GM23338 (cell line): ENCODE measurements around the gene LRRC40. TPM values are rescaled to one million over a fixed set of nuclear protein-coding genes. Genes with fewer than 3 reads are reported as not detected.

ENCODE experiments used
- ATAC-seq: fragments of 200-7000 bp; cut with Tn5 transposase; 3 replicates; pipeline ENCODE4 v1.9.1; 2020
- DNase-seq: peaks from one replicate; pipeline ENCODE4 v3.0.0-alpha.2; 2015; ENCODE audit warnings: low spot score
- H2AFZ ChIP-seq: fragments of 200-600 bp; sonication (generic); 2 replicates; pipeline ENCODE4 v1.8.0; 2016; ENCODE audit warnings: antibody characterized with exemption, mild to moderate bottlenecking, moderate library complexity
- H3F3A ChIP-seq: fragments of 200-600 bp; sonication (generic); replicated peaks from 2 replicates; pipeline ENCODE4 v1.8.0; 2017; ENCODE audit warnings: antibody characterized with exemption, mixed run types, low read depth
- H3K27ac ChIP-seq: fragments of 200-600 bp; sonication (generic); 2 replicates; pipeline ENCODE4 v1.6.1; 2016; ENCODE audit warnings: low read depth
- H3K27me3 ChIP-seq: fragments of 200-600 bp; sonication (generic); 2 replicates; pipeline ENCODE4 v1.8.0; 2016; ENCODE audit warnings: mild to moderate bottlenecking, mixed run types, moderate library complexity; ENCODE audit not compliant: insufficient read depth
- H3K36me3 ChIP-seq: fragments of 200-600 bp; sonication (generic); 2 replicates; pipeline ENCODE4 v1.8.0; 2016; ENCODE audit warnings: mild to moderate bottlenecking; ENCODE audit not compliant: insufficient read depth
- H3K4me1 ChIP-seq: fragments of 200-600 bp; sonication (generic); 2 replicates; pipeline ENCODE4 v1.8.0; 2016; ENCODE audit warnings: mild to moderate bottlenecking, moderate library complexity; ENCODE audit not compliant: insufficient read depth
- H3K4me2 ChIP-seq: fragments of 200-600 bp; sonication (generic); 2 replicates; pipeline ENCODE4 v1.7.1; 2017; ENCODE audit warnings: mixed run types
- H3K4me3 ChIP-seq: fragments of 200-600 bp; sonication (generic); 2 replicates; pipeline ENCODE4 v1.6.1; 2016; ENCODE audit warnings: mixed run types
- H3K79me2 ChIP-seq: fragments of 200-600 bp; sonication (generic); replicated peaks from 2 replicates; pipeline ENCODE4 v1.8.0; 2017; ENCODE audit warnings: mild to moderate bottlenecking; ENCODE audit not compliant: insufficient read depth
- H3K9me2 ChIP-seq: fragments of 200-600 bp; sonication (generic); 2 replicates; pipeline ENCODE4 v1.8.0; 2017; ENCODE audit not compliant: insufficient read depth
- H4K20me1 ChIP-seq: fragments of 200-600 bp; sonication (generic); replicated peaks from 2 replicates; pipeline ENCODE4 v1.8.0; 2017; ENCODE audit warnings: mild to moderate bottlenecking; ENCODE audit not compliant: insufficient read depth
- H3K27ac Mint-ChIP-seq: 2 replicates; pipeline ENCODE4 v1.8.0; 2020; ENCODE audit warnings: inconsistent platforms, mild to moderate bottlenecking, moderate library complexity, mixed read lengths
- H3K27me3 Mint-ChIP-seq: 3 replicates; pipeline ENCODE4 v1.8.0; 2022; ENCODE audit warnings: low read depth, mild to moderate bottlenecking, moderate library complexity, mixed read lengths, inconsistent platforms; ENCODE audit not compliant: insufficient read depth, poor library complexity
- H3K36me3 Mint-ChIP-seq: 3 replicates; pipeline ENCODE4 v1.8.0; 2021; ENCODE audit warnings: low read depth, mild to moderate bottlenecking, inconsistent platforms, moderate library complexity, mixed read lengths
- H3K4me1 Mint-ChIP-seq: 3 replicates; pipeline ENCODE4 v1.8.0; 2020; ENCODE audit warnings: mild to moderate bottlenecking, inconsistent platforms, mixed read lengths
- H3K4me3 Mint-ChIP-seq: 3 replicates; pipeline ENCODE4 v1.8.0; 2021; ENCODE audit warnings: moderate library complexity, mild to moderate bottlenecking, inconsistent platforms, mixed read lengths
- H3K9me3 Mint-ChIP-seq: 3 replicates; pipeline ENCODE4 v1.8.0; 2020; ENCODE audit warnings: moderate library complexity, mild to moderate bottlenecking, inconsistent platforms, mixed read lengths
- CREB1 ChIP-seq: fragments of 250-450 bp; sonication (Bioruptor Pico); IDR thresholded peaks from 2 replicates; pipeline ENCODE4 v1.5.0; 2020; ENCODE audit warnings: low read depth, mild to moderate bottlenecking, moderate library complexity
- ETS1 ChIP-seq: IDR thresholded peaks from 2 replicates; pipeline ENCODE4 v1.6.1; 2016; ENCODE audit warnings: antibody characterized with exemption
- EZH2 ChIP-seq: fragments of 200-600 bp; sonication (generic); IDR thresholded peaks from one replicate; pipeline ENCODE4 v1.8.0; 2017; ENCODE audit warnings: antibody characterized with exemption, mild to moderate bottlenecking, low read depth; ENCODE audit not compliant: unreplicated experiment
- EZH2phosphoT487 ChIP-seq: fragments of 200-600 bp; sonication (generic); IDR thresholded peaks from one replicate; pipeline ENCODE4 v1.8.1; 2018; ENCODE audit warnings: antibody characterized with exemption; ENCODE audit not compliant: unreplicated experiment
- NANOG ChIP-seq: IDR thresholded peaks from 2 replicates; pipeline ENCODE4 v1.6.1; 2016; ENCODE audit warnings: antibody characterized with exemption, borderline replicate concordance
- POLR2AphosphoS5 ChIP-seq: IDR thresholded peaks from 2 replicates; pipeline ENCODE4 v1.6.1; 2016; ENCODE audit warnings: antibody characterized with exemption, low read depth
- STAT1 ChIP-seq: IDR thresholded peaks from one replicate; pipeline ENCODE4 v1.6.1; 2016; ENCODE audit warnings: antibody characterized with exemption; ENCODE audit not compliant: unreplicated experiment
- ZNF114 ChIP-seq: fragments of 250-450 bp; sonication (Bioruptor Pico); IDR thresholded peaks from 2 replicates; pipeline ENCODE4 v1.5.0; 2020; ENCODE audit warnings: mild to moderate bottlenecking, moderate library complexity
- ZNF331 ChIP-seq: fragments of 250-450 bp; sonication (Bioruptor Pico); IDR thresholded peaks from 2 replicates; pipeline ENCODE4 v1.5.0; 2020; ENCODE audit warnings: low read depth, mild to moderate bottlenecking, moderate library complexity
- ZNF462 ChIP-seq: fragments of 250-450 bp; sonication (Bioruptor Pico); IDR thresholded peaks from 2 replicates; pipeline ENCODE4 v1.5.0; 2020; ENCODE audit warnings: mild to moderate bottlenecking, moderate library complexity
- polyA plus RNA-seq: library from polyadenylated mRNA; unstranded; fragments of >200 nt; fragmentation: Nextera tagmentation; extraction: Ambion mirVana; gene quantifications from 2 replicates; pipeline ENCODE4 v1.2.1, GENCODE V29; 2016
- total RNA-seq: library from RNA; depleted of rRNA; stranded (reverse); fragments of >200 nt; shearing (Covaris generic); gene quantifications from 2 replicates; pipeline ENCODE4 v1.2.3, GENCODE V29; 2014

LRRC40 gene
- total and polyA plus RNA-seq, 2 experiments from 2014 or later = 33.9 to 50.5 TPM

- TF ChIP-seq EZH2 (no peak), NANOG (no peak), ZNF462 (CRISPR knock-in tag) (no peak), POLR2AphosphoS5 (no peak), ETS1 (no peak), CREB1 (CRISPR knock-in tag) (no peak), ZNF331 (CRISPR knock-in tag) (no peak), STAT1 (no peak), EZH2phosphoT487 (no peak), ZNF114 (CRISPR knock-in tag) (no peak)
- no peak for DNase-seq
- Histone ChIP-seq H3K79me2 (no peaks in the 10 kb centered on the region; the same call in 1 of the 2 replicates), H2AFZ (no peak overlapping the region), H3K4me2 (no peak overlapping the region), H3K4me1 (no peaks in the 10 kb centered on the region), H3K9me2 (no peaks in the 10 kb centered on the region), H3K4me3 (no peak overlapping the region), H3K36me3 (peaks cover 91% of the 10 kb centered on the region), H3K27ac (no peak overlapping the region), H3K27me3 (no peaks in the 10 kb centered on the region), H4K20me1 (0 out of 2 replicates have a peak, but pooled peaks cover 5% of the 10 kb centered on the region), H3F3A (no peaks in the 10 kb centered on the region)
- H3K4me3 Mint-ChIP-seq = no peak overlapping the region
- peaks cover 86% of the 10 kb centered on the region for H3K36me3 Mint-ChIP-seq
- H3K27me3 Mint-ChIP-seq = no peaks in the 10 kb centered on the region
- ATAC-seq = no peak
- H3K27ac Mint-ChIP-seq = no peak overlapping the region
- no peaks in the 10 kb centered on the region for H3K9me3 Mint-ChIP-seq
- H3K4me1 Mint-ChIP-seq = no peaks in the 10 kb centered on the region
Observed at GRCh38 chr1:70247768-70248167, 42.4 kb upstream of the LRRC40 start.
